ENCODE measurements around the gene RARRES1.
A peak's percentile ranks its signal among the peaks of the same experiment; 100 is the strongest.
"Not testable (repeated sequence)": the region's sequence is repeated elsewhere in the genome, so short reads cannot be mapped to it uniquely, and the experiment has no call there.

RARRES1 gene

DNA sequence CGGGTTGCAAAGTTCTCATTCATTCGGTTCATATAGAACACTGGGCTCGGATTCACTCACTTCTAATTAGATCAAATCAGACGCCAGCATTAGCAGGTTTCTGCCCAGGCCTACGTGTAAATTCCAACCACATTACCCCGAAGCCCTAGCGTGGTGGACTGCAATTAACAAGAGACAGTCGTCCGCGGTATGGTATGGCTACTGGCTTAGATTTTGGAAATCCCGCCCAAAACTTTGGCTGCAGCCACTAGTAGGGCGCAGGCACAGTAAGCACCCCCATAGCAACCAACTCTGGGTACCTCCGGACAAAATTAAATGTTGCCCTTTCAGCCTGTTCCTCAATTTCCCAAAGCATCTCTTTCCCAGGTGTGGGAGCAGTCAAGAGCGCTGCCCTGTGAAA is 771 bp downstream of the RARRES1 start:
- DNase-seq: no peak

DNA sequence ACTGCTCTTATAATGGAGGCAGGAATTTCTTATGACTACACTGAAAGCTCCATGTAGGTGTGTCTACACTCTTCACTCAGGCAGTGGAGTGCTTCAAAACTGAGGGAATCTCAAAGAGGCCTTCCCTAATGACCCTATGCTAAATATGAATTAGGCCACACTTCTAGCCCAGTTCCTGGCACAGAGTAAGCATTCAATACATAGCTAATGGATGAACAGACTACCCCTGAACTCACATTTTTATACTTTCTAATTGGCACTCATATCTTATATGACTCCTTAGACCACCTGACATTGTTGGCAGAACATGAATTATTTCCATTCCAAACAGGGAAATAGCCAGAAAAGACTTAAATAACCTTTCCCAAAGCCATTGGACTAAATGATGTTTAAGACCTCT is 3.4 kb downstream of the RARRES1 start:
- DNase-seq: no peak

DNA sequence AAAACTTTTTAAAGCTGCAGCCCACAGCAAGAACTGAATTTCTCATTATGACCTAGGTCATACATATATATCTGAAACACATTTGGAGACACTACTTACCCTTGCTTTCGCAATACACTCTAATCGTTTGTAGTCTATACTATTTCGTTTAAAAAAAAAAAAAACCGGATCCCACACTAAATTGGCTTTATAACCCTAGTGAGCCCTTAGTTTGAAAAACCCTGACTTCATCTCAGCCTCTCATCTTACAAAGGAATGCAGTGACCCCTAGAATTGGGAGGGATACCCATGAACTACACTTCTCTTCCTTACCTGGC is 4.2 kb downstream of the RARRES1 start:
- DNase-seq: no peak

DNA sequence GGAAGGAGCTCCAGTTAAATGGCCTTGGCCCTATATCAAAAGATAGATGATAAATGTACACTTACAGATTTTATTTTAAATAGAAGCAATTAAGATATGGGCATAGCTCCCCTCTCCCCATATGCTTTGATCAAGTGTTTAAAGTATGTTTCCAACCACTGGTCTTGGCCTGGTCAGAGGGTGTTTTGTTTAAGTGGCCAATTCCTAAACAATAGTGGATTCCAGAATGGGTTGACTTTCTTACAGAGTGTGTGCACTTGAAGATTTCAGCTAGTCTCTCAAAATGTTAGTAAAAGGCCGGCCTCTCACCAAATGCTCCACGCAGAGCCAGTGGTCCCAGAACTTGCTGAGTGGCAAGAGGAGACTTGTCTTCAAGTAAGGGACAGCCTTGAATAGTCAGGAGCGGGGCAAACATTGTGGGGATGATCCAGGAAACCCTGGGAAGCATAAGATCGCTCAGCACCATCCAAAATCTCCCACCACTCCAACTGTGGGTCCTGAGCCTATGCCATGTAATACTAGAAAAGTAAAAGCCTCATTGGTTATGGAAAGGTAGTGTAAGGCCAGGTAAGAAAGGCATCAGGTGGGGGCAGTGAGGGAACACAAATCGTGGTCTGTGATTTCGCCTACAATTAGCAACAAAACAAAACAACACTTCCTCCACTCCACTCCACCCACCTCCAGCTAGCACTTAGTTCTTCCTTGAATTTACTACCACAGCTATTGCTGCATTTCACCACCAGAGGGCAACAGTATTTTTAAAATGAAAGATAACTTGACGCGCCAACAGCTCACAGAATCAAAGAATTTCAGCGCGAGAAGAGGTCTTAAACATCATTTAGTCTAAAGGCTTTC is 4.8 kb downstream of the RARRES1 start:
- DNase-seq: peak; percentile 73

DNA sequence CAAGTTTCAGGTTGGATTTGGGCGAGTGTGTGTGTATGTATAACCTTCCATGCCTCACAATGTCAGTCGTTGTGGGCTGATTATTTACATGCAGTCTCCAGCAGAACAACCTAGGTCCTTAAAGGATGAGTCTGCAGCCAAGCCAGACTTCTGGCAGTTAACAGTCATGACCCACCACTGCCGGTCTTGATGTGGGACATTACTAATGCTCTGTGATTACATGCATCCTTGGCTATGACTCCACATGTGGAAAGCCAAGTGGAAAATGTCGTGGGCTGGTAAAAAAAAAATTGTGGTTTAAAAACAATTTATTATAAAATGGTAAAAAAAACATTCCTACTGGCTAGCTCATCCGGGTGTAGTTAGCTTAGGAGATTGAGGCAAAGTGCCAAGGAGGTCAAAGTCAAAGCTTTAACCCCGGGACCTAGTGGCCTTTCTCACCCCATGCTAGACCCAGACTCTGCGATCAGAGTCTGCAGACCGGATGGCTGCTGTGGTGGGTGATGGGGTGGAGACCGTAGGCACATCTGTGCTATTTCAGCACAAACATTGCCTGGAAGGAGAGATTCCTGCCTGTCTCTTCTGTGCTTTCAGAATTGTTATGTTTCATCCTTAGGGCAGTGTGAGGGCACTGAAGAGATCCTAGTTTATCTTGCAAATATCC is 6.8 kb downstream of the RARRES1 start:
- peak; percentile 98 for DNase-seq

DNA sequence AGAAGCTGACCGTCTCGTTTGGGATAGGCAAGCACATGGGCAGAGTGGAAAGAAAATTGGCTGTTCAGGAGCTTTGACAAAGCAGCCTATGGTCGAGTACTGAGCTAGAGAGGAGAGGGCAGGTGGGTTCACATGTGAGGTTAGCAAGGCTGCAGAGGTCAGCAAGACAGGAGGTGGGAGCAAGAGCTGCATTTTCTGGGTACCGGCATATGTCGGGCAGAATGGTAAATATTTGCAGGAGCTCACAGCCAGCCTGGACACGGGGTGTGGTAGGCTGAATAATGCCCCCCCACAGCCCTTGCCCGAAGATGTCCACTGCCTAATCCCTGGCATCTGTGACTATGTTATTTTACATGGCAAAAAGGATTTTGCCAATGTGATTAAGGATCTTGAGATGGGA is 8.3 kb downstream of the RARRES1 start:
- DNase-seq: no peak

DNA sequence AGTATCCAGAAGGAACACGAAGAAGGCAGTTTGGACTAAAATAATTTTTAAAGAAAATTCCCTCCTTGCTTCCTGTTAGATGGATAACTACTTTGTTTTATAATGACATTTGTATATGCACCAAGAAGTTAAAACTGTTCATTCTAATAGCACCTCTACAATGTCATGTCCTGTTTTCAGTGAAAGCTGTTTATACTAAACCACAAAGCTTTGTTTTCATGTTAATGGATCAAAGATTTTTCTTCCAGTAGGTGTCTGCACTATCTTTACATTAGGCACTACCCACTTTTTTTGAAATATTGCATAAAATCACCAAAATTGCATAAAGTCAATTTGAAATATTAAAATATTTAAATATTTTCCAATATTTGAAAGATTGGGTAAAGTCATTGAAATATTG is 10.1 kb downstream of the RARRES1 start:
- no peak for DNase-seq

DNA sequence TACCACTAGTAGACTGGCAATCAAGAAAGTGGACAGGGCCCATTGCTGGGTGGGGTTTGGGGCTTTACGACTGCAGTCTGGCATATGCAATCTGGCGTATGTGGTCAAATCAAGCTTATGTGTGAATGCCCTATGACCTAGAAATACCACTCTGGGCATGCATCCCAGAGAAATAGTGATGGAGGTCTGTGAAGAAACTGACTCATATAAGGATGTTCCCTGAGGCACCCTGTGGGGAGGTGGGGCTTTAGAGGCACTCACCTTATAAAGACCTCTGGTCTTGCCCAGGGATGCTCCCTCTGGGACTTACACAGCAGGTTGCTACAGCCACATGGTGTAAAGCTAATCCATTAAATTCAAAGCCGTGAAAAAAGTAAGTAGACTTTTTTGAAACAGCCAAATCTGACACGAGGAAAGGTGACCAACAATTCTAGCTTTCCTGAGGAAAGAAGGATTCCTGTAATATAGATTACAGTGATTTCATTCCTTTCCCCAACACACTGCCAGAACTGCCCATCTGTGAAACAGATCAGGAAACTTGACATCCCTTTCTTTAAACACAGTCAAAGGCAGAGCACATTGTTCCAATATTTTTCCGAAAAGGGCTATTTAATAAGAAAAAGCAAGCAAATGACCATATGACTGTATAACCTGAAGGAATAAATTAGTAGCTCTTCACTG is 13.6 kb downstream of the RARRES1 start:
- peak; percentile 90 for DNase-seq

DNA sequence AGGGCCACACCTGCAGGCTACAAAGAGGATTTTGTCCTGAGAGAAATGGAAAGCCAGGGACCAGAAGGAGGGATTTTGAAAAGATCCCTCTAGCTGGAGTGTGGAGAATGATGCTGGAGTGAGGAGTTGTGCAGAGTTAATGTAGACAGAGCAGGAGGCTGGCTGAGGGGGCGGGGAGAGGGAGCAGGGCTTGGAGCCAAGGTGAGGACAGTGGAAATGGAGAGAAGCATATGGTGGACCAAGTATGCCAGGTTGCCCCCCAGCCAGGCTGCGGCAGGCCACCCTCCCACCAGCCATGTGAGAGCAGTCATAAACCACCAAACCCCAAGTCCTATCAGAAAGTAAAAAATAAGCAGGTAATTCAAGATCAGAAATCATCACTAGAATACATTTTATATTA is 14.7 kb downstream of the RARRES1 start:
- no peak for DNase-seq

DNA sequence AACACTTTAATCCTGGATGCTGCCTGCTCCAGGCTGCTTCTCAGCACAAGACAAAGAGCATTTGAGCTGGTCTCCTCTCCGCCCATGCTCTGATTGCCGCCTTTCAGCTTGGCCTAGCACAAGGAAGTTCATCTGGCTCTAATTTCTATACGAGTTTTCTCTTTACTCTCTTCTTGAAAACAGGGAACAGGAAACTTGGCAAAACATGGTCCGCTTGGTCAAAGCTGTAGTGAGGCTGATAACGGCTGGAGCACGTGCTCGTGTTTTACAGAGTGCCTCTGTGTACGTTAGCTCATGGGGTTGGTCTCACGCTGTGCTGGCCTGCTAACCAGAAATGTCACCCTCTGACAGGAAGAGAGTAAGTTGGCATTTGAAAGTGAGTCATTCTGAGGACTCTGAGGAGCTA is 19.2 kb downstream of the RARRES1 start:
- DNase-seq: peak; percentile 57

DNA sequence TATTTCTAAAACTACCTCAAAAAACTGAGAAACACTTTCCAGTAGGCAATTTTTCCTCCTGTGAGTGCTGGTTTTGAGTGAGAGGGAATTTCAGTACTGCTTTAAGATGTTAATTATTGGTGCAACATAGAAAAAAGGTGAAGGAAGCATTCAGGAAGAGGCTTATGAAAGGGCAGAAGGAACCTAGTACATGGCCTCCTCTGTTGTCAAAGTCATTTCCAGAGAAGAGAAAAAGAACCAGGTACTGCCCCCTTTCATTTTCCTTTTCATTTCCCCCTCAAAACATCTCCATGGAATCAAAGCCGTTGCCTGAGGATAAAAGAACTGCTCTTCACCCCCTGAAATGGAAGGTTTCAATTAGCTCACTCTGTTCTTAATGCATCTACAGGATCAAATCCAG is 19.8 kb downstream of the RARRES1 start:
- DNase-seq: no peak

DNA sequence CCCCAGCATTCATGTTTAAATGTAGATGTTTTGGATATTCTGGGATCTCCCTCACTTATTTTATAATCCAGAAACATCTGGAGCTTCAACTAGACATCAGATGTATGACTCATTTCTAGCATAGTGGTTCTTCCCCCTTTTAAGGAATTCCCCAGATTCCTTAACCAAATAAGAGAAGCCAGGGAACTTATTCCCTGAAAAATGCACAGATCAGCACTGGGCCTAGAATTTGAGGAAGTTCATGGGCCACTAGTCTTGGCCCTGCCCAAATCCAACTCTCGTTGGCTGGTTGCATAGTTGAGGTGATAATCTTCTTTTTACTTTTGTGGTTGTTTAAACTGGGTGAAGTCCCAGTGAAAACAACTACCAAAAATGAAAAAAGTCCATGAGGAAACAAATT is 20.4 kb downstream of the RARRES1 start:
- DNase-seq: peak; percentile 95

DNA sequence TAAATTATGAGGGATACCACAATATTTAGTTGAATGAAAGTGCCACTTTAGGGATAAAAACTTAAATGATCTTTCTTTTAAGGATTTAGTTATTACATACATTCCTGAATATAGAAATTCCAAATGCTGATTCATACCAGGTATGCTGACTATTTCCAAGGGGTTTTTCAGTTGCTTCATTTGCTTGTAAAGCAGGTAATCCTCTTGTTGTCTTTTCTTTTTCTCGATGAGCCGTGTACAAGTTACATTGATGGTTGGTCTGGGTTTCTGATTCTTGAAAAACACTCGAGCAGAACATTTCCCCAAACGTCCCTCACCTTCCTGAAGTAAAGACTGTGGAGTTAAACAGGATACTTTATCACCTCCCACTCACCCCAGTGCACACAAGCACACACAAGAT is 21.7 kb downstream of the RARRES1 start:
- no peak for DNase-seq

DNA sequence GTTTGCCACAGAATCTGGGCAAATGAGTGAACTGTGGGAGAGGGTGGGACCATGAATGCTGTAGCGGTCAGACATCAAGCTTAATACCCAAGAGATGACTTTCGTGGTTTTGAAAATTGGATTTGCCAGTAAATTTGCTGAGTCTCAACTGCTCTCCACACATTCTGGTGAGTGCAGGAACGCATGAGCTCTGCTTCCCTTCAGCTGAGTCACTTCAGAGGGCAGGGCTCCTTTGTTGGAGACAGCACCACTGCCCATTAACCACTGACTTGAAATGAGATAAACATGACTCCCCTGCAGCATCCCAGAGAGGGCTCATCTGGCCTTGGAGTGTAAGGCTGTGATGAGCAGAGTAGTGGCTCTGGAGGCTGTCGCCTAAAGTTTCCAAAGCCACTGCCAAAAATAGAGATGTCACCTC is 22.6 kb downstream of the RARRES1 start:
- DNase-seq: peak; percentile 100

DNA sequence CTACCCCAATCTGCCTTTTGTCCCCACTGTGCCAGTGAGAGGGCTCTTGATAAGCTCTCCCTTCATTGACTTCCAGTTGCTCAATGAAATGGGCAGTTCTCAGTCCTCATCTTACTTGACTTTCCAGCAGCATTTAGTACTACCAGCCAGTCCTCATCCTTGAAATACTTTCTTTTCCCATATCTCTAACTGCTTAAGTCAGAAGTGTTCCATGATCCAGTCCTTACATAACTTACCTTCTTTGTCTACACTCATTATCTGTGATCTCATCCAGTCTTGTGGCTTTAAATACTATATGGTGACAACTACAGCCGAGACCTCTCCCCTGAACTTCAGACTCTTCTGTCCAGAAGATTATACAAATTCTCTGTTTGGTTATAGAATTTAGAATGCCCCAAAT is 28.7 kb downstream of the RARRES1 start:
- no peak for DNase-seq

DNA sequence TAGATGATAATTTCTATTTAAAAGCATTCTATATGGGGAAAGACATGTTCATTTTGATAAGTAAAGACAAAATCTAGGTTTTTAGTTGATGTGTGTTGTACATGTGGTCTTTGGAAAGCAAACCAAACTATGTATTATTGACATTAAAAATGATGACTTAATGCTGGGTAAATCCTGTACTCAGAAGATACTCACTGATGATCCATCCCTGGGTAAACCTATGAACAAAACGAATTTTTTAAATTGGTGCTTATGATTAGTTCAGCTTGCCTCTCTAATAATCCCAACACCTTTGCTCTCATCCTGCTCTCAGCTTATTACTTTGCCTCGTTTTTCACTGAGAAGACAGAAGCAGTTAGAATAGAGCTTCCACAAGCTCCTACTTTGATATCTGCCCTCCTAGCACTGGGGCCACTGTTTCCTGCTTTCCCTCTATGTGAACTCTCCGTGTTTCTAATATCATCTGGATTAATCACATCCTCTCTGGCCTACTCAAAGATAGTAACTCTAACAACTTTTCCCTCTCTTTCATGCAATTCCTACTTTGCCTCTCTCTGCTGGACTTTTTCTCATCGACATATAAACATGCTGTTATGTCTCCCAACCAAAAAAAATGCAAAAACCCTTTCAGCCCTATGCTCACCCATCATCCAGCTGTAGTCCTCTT is 29.3 kb downstream of the RARRES1 start:
- DNase-seq: peak; percentile 82

DNA sequence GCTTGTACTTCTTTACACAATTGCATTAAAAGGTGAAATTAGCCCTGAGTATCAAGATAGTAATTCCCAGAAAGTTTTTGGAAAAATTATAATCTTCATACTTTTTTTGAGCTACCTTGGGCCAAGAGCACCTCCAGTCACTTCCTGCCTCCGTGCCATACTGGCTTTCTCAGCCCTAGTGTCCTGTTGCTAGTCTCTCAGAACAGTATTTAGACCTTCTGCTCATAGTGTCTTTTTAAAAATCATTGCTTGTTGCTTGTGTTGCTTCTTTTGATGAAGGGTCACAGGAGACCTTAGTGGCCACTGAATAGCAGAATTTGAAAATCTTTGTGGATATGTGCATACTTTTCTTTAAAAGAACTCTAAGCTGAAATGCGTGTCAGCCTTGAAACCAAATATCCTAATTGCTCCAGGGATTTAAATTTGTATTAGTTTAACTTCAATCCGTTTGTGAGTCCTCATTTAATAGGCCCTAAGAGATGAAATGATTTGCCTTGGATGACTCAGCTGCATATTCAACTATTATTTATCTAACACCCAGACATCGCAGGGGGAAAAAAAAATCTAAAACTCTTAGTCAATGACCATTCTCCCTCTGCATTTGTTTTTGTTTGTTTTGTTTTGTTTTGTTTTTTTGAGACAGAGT is 30.7 kb downstream of the RARRES1 start:
- DNase-seq: peak; percentile 57

DNA sequence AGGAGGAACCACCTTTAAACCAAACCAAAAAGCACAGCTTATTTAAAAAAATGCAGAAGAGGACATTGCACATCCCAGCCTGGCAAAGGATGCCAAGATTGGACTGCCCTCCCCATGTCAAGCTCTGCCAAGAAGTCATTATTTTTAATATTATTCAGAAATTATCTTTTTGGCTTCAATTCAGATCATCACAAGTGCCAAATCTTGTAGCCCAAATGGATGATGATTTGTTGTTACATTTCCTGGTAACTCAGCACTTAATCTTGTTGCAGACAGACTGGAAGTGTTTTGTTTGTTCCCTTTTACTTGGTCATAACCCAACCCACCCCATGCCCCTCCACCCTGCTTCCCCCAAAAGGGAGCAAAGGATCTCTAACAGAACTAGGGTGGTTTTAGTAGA is 31.7 kb downstream of the RARRES1 start:
- no peak for DNase-seq

DNA sequence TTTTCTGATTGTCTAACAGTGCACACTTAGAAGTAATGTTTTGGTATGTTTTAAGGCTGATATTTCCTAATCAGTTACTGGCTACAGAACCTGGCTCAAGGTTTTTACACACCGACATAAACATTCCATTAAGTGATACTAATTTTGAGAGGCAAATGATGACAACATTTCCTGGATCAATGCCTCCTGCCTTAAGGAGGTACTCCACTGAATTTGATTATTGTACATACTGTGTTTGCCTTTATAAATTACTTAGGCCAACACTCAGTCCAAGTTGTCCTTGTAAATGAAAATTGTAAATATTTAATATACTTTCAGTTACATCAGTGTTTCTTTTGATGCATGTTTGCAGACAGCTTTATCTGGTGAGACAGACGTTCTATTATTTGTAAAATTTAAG is 35.6 kb downstream of the RARRES1 start:
- peak; percentile 52 for DNase-seq

DNA sequence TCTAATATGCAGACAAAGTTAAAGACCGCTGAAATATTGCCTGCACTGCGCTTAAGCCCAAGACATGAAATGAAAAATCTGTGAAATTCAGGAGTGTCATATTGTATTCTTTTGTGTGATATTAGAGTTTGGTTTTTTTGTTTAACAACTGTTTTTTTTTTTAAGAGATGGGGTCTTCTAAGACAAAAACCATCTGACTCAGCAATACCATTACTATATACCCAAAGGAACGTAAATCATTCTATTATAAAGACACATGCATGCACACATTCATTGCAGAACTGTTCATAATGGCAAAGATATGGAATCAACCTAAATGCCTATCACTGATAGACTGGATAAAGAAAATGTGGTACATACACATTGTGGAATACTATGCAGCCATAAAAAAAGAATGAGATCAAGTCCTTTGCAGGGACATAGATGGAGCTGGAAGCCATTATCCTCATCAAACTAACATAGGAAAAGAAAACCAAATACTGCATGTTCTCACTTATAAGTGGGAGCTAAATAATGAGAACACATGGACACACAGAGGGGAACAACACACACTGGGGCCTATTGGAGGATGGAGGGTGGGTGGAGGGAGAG is 38.3 kb downstream of the RARRES1 start:
- DNase-seq: not testable (repeated sequence)

DNA sequence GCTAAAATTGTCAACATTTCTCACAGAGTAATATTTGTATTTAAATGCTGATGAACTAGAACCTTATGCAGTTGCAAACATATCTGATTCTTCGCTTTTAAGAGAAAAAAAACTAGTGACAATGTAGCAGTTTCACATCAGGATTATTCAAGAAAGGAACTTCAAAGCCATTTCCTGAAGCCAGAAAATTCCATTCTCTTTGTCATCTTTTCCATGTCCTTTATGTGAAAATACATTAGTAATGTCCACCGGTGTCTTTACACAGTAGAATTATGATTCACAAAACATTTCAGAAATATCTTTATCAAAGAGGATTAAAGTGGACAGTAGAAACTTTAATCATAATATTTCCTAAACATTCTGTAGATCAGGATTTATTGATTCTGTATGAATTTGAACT is 47.1 kb downstream of the RARRES1 start:
- peak; percentile 29 for DNase-seq

DNA sequence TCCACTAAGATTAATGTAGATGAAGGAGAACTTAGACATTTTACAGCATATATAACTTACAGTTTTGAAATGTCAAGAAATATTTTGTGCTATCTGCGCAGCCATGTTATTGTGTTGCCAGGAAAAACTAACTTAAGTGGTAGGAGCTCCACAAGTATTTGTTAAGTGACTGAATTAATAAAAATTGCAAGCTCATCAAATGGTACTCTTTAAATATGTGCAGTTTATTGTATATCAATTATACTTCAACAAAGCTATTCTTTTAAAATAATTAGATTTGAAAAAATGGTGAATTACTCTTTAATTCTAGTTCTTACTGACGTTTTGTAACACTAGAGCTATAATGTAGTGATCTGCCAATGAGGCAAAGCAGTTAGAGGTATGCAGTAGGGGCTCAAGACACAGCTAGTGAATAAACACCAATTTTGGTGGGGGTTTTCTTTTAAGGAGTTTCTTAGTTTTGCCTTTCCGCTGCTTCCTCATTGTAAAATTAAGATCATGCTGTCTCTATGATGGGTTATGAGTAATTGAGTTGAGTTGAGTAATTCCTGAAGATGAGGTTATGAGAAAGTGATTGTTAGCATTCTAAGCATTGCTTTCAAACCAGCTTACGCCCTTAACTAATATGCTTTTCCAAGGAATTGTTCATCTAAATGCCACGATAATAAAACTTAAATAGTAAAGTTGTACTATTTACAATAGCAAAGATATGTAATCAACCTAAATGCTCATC is 48.9 kb downstream of the RARRES1 start:
- DNase-seq: peak; percentile 80
